ENCODE results near the gene HGFAC.

The HGFAC gene

GRCh38 chr4:3487861-3488260 is 46.1 kb downstream of the HGFAC start:
- TF ChIP-seq, protein P1, sequence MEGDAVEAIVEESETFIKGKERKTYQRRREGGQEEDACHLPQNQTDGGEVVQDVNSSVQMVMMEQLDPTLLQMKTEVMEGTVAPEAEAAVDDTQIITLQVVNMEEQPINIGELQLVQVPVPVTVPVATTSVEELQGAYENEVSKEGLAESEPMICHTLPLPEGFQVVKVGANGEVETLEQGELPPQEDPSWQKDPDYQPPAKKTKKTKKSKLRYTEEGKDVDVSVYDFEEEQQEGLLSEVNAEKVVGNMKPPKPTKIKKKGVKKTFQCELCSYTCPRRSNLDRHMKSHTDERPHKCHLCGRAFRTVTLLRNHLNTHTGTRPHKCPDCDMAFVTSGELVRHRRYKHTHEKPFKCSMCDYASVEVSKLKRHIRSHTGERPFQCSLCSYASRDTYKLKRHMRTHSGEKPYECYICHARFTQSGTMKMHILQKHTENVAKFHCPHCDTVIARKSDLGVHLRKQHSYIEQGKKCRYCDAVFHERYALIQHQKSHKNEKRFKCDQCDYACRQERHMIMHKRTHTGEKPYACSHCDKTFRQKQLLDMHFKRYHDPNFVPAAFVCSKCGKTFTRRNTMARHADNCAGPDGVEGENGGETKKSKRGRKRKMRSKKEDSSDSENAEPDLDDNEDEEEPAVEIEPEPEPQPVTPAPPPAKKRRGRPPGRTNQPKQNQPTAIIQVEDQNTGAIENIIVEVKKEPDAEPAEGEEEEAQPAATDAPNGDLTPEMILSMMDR (IDR thresholded peaks at IDR 0.05; ENCODE audit: low read depth, low read length, missing control alignments): no peak
- no peak overlapping the region for H3K4me3 ChIP-seq (ENCODE audit: low read depth, low read length)
- DNase-seq (ENCODE audit: low read depth): no peak

DNA sequence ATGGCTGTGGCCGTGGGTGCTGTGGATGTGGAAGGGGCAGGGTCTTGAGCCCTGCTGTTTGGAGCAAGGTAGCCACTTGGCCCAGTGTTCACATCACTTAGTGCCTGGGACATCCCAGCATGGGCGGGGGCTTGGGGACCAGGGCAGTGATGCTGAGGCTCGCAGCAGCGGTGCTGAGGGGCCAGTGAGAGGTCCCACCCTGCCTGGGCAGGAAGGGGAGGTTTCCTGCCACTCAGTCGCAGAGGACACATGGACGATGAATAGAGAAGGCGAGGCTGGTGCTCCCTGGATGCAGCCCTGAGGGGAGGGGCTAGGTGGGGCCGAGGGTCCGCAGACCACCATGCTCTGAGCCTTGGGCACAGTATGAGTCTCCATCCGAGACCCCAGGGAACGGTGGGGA is 47.1 kb downstream of the HGFAC start:
- H3K4me3 ChIP-seq (ENCODE audit: low read depth, low read length): no peak overlapping the region
- DNase-seq (ENCODE audit: low read depth): no peak
- TF ChIP-seq, protein P1 (IDR thresholded peaks at IDR 0.05; ENCODE audit: low read depth, low read length, missing control alignments): no peak

DNA sequence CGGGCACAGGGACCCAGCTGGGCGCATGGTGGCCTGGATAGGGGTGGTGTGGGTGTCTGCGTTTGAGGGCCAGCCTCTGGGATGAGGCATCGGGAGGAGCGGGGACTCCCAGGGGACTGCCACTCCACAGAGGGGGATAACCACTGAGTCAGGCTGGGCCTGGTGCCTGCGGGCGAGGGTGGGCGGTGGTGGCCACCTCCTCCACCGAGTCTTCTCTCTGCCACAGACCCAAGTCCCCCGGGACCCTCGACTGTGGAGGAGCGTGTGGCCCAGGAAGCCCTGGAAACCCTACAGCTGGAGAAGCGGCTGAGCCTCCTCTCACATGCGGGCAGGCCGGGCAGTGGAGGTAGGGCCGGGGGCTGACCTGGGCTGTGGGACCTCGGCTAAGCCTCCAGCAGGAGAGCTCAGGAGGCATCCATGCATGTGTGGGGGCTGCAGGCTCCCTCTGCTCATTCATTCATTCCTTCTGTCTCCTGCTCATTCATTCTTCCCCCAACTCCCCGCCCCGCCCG is 47.7 kb downstream of the HGFAC start:
- DNase-seq (ENCODE audit: low read depth): no peak
- H3K4me3 ChIP-seq (ENCODE audit: low read depth, low read length): no peak overlapping the region

DNA sequence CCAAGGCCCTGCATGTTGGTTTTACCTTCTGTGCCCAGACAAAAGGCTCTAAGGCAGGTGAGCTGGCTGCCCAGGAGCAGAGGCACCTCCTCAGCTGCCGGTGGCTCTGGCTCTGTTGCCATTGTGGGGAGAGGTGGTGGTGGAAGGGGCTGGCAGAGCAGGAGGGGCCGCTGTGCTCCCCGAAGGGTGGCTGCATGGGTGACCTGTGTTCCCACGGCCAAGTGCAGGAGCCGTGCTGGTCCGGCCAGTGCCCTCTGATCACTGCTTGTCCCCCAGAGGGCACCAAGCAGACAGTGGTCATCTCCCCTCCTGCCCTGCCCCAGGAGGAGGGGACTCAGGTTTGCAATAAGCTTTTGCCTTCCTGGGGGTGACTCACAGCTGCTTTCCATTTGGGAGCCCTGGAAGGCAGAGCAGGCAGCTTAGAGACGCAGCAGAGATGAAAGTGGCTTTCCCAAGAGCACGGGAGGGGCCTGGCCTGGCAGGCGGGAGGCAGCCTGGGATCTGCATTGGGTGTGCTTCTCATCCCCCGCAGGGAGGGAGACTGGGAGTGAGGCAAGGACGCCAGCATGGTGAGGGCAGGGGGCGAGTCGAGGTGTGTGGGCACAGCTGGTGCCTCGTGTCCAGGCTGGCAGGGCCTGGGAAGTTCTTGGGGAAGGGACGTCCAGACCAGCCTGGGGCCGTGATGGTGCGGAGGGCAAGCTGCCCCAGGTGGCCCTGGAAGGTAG is 50.1 kb downstream of the HGFAC start:
- TF ChIP-seq, protein P1 (IDR thresholded peaks at IDR 0.05; ENCODE audit: low read depth, low read length, missing control alignments): no peak
- DNase-seq (ENCODE audit: low read depth): no peak
- no peak overlapping the region for H3K4me3 ChIP-seq (ENCODE audit: low read depth, low read length)

More for the DNA sequence above, 47.7 kb downstream of the HGFAC start:
- TF ChIP-seq, protein P1 (IDR thresholded peaks at IDR 0.05; ENCODE audit: low read depth, low read length, missing control alignments): no peak

- H3K4me3 ChIP-seq (ENCODE audit: low read depth, low read length): no peak overlapping the region
- DNase-seq (ENCODE audit: low read depth): no peak
- TF ChIP-seq, protein P1 (IDR thresholded peaks at IDR 0.05; ENCODE audit: low read depth, low read length, missing control alignments): no peak
These were observed 51.3 kb downstream of the HGFAC start for GRCh38 chr4:3492741-3493719.

- H3K4me3 ChIP-seq (ENCODE audit: low read depth, low read length): no peak overlapping the region
- no peak for DNase-seq (ENCODE audit: low read depth)
- TF ChIP-seq, protein P1 (IDR thresholded peaks at IDR 0.05; ENCODE audit: low read depth, low read length, missing control alignments): no peak
These were observed 52.1 kb downstream of the HGFAC start for GRCh38 chr4:3493720-3494461.
